Right ventricle myocardium superior (tissue), 1 donor: Measurements from ENCODE around the gene POT1. TPM values are rescaled to one million over a fixed set of nuclear protein-coding genes. Genes with fewer than 3 reads are reported as not detected.

Experiments
- ATAC-seq: fragments of 200-7000 bp; cut with Tn5 transposase; one replicate; pipeline ENCODE4 v1.9.1; 2020; ENCODE audit warnings: mild to moderate bottlenecking; ENCODE audit not compliant: poor library complexity
- DNase-seq: peaks from one replicate; pipeline ENCODE4 v3.0.0-alpha.2; 2020
- intact Hi-C: fragments of 100-400 bp; cut with DNase I; formaldehyde crosslinking; loops from one replicate; pipeline ENCODE4 v1.11.2; 2022
- total RNA-seq: library from RNA; stranded (reverse); fragmentation: NEBNext Ultra II Directional; extraction: Animal tissue kit (Norgen Biotek cat#: 25700); gene quantifications from one replicate; pipeline ENCODE4 v1.2.1, GENCODE V29; 2021
- donor health status: DM: no; HTN: yes; CAD: no; lungs with severe emphysema.

The POT1 gene
- total RNA-seq, 1 donor from 2014 or later: 13.4 TPM

GRCh38 chr7:124919841-124920240 is 9.8 kb downstream of the POT1 start:
- no peak for ATAC-seq
- no peak for DNase-seq
- intact Hi-C loops: no loop called here

- DNase-seq: no peak
- intact Hi-C loops: no loop called here
- ATAC-seq: no peak
Measured at GRCh38 chr7:124918662-124919061, 11.0 kb downstream of the POT1 start.

DNA sequence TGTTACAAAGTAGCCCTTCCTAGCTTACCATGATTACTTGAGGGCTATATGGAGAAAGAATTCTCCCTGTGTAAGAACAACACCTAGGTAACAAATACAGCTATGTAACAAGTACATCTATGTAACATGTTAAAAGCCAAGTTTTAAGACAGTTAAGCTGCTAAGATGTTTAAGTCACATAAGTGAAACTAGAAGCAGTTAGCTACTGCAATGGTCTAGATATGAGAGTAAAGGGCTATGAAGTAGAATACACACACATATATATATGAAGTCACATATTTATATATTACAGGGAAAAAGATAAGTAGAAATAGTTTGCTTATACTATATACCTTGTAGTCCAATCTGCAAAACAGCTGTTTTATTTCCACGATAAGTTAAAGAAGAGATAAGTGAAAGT is 14.4 kb downstream of the POT1 start:
- intact Hi-C loops: no loop called here
- ATAC-seq (no peak), DNase-seq (no peak)

DNA sequence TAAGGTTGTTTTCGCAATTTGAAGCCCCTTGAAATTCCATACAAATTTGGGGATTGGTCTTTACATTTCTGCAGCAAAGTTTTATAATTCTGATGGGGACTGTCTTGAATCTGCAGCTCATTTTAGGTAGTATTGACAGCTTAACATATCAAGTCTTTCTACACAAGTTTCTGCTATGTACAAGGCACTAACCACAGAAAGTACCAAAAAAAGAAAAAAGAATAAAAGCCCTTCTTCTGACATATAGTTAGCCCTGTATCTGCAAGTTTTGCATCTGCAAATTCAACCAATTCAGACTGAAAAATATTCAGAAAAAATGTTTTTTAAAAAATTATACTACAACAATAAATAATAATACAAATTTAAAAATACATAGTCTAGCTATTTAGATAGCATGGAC is 15.3 kb downstream of the POT1 start:
- ATAC-seq: no peak
- DNase-seq: no peak
- intact Hi-C loops: no loop called here

DNA sequence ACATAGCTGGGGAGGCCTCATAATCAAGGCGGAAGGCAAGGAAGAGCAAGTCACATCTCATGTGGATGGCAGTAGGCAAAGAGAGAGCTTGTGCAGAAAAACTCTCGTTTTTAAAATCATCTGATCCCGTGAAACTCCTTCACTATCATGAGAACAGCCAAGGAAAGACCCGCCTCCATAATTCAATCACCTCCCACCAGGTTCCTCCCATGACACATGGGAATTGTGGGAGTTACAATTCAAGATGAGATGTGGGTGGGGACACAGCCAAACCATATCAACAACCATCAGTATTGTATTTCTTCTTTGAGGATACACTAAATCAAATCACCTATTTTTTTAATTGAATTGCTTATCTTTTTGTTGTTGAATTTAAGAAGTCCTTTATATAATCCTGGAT is 16.7 kb downstream of the POT1 start:
- intact Hi-C loops: no loop called here
- DNase-seq: no peak
- ATAC-seq: no peak

DNA sequence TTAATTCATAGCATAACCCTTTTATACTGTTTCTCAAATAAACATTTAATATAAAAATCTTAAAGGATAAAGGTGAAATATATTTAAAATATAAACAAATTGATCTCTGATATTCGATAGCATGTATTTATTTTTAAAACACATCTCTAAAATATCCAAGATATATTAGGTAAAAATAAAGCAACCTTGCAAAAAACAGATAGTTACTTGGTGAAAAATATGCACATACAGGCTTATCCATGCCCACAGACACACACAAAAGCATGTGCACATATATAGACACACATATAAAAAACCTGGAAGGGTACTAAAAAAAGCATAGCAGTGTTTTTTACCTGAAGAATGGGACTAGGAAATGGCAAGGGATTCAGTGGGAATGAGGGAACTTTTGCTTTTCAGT is 19.8 kb downstream of the POT1 start:
- DNase-seq (no peak), ATAC-seq (no peak)
- intact Hi-C loops: no loop called here

- ATAC-seq (no peak), DNase-seq (no peak)
- intact Hi-C loops: no loop called here
Measured at GRCh38 chr7:124908259-124908658, 21.4 kb downstream of the POT1 start.

GRCh38 chr7:124907490-124907889 is 22.1 kb downstream of the POT1 start:
- intact Hi-C loops: no loop called here
- peak; percentile 51 for ATAC-seq
- DNase-seq: no peak

GRCh38 chr7:124898531-124898930 is 31.1 kb downstream of the POT1 start:
- ATAC-seq (no peak), DNase-seq (no peak)
- intact Hi-C loops: no loop called here

- no peak for DNase-seq
- no peak for ATAC-seq
- intact Hi-C loops: no loop called here
Measured at GRCh38 chr7:124896001-124896400, 33.6 kb downstream of the POT1 start.

DNA sequence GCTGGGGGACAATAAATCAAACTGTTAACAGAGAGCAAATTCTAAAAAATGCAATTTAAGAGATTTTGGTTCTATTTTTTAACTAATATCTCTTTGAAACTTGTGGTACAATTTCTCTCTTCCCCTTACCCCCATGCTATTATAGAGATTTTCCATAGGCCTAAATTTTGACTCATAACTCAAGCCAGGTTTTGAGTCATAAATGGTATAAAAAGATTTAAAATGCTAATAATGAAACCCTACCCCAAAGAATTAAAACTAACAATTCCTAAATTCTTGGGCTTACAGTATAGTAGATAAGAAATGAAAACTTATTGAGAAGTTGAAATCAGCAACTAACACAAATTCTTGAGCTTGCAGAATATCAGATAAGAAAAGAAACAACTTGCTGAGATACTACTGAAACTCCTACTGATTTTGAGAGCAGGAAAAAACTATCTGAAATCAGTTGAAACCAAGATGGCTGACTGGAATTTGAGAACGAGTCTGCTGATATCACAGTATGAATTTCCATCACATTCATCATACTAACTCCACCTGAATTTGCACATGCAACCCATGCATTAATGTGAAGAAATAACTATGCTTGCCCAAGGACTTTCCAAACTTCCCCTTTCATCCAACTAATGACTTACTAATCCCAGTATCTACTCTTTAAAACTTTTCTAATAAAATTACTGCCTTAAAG is 36.3 kb downstream of the POT1 start:
- DNase-seq (no peak), ATAC-seq (no peak)
- intact Hi-C loops: no loop called here

GRCh38 chr7:124887247-124887646 is 42.4 kb downstream of the POT1 start:
- intact Hi-C loops: no loop called here
- ATAC-seq (no peak), DNase-seq (no peak)

DNA sequence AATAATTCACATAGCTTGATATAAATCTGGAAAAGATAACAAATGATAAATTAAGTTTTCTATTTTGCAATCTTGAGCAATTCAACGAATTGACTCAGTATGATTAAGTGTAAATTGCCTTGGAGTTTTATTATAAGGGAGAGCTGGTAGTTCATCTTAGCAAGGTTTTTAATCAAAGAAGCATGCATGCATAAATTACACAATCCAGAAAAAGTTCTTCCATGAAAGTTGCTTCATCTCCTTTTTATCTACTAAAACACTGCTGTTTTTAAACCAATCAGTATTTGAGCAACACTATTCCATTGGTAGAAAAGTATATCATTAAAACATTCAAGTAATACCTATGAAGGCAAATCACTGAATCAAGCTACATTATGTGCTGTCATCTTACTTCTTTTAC is 47.6 kb downstream of the POT1 start:
- no peak for ATAC-seq
- intact Hi-C loops: no loop called here

GRCh38 chr7:124879771-124880170 is 49.9 kb downstream of the POT1 start:
- no peak for ATAC-seq
- no peak for DNase-seq
- intact Hi-C loops: no loop called here

More for the DNA sequence above, 47.6 kb downstream of the POT1 start:
- no peak for DNase-seq

GRCh38 chr7:124879103-124879502 is 50.5 kb downstream of the POT1 start:
- intact Hi-C loops: no loop called here
- ATAC-seq: no peak
- DNase-seq: no peak

- DNase-seq (no peak), ATAC-seq (no peak)
- intact Hi-C loops: no loop called here
Measured at GRCh38 chr7:124874644-124875163, 54.9 kb downstream of the POT1 start.

- intact Hi-C loops: no loop called here
- no peak for ATAC-seq
- no peak for DNase-seq
Measured at GRCh38 chr7:124857672-124858235, 71.9 kb downstream of the POT1 start.

GRCh38 chr7:124856299-124856888 is 73.2 kb downstream of the POT1 start:
- intact Hi-C loops: no loop called here
- ATAC-seq: no peak
- no peak for DNase-seq

DNA sequence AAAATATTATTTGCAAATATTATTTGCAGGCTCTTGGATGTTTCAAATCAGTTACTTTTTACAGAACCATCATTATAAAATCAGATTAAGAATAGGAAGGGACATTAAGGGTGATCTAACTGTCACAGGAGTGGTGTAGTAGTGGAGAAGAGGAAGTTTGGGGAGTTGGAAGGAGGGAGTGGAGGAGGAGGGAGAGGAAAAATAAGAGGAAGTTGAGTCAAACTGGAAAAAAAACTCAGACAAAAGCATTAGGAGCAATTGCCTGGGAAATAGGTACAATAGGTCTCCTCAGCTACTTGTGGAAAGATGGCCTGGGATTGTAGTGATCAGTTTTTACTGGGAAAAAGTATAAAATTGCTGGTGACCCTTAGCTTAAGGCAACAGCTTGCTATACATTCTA is 86.3 kb downstream of the POT1 start:
- DNase-seq (no peak), ATAC-seq (no peak)
- intact Hi-C loops: no loop called here

- intact Hi-C loops: no loop called here
- ATAC-seq (no peak), DNase-seq (no peak)
Measured at GRCh38 chr7:124840435-124840834, 89.2 kb downstream of the POT1 start.
